ENCODE data around the gene HAUS7. TPM values are rescaled to one million over a fixed set of nuclear protein-coding genes. Genes with fewer than 3 reads are reported as not detected.

The HAUS7 gene
- total RNA-seq, 1 donor from 2014 or later: 13.1 TPM

DNA sequence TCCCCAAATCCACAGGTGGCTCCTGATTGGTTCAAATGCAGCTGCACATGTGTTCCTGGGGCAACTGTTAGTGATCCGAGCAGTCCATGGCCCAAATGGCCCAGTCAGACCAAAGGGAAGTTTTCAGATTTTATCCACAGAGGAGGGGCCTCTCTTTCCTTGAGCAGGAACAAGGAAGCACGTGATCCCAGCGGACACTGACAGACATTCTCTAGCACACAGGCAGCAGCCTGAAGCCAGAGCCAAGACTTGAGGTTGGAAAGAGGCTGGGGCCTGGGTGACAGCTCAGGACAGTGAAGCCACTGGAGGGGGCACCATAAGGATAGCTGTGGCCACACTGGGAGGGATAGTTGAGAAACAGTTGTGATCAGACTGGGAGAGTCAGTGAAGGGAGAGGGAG, 62.6 kb downstream of the HAUS7 start:
- H3K36me3 Mint-ChIP-seq: no peaks in the 10 kb centered on the region
- H3K27me3 ChIP-seq: peaks cover 23% of the 10 kb centered on the region
- H3K27ac ChIP-seq: no peak overlapping the region
- DNase-seq (ENCODE audit: low spot score): no peak
- no peaks in the 10 kb centered on the region for H4K20me1 ChIP-seq (ENCODE audit: low read depth)
- H3K4me1 Mint-ChIP-seq: peaks cover 11% of the 10 kb centered on the region
- no peak overlapping the region for H2AFZ ChIP-seq (replicated peaks)
- H3K4me3 ChIP-seq: no peak overlapping the region
- H3K4me1 ChIP-seq: no peaks in the 10 kb centered on the region
- TF ChIP-seq EZH2 (IDR thresholded peaks at IDR 0.05): no peak
- TF ChIP-seq, protein P1, sequence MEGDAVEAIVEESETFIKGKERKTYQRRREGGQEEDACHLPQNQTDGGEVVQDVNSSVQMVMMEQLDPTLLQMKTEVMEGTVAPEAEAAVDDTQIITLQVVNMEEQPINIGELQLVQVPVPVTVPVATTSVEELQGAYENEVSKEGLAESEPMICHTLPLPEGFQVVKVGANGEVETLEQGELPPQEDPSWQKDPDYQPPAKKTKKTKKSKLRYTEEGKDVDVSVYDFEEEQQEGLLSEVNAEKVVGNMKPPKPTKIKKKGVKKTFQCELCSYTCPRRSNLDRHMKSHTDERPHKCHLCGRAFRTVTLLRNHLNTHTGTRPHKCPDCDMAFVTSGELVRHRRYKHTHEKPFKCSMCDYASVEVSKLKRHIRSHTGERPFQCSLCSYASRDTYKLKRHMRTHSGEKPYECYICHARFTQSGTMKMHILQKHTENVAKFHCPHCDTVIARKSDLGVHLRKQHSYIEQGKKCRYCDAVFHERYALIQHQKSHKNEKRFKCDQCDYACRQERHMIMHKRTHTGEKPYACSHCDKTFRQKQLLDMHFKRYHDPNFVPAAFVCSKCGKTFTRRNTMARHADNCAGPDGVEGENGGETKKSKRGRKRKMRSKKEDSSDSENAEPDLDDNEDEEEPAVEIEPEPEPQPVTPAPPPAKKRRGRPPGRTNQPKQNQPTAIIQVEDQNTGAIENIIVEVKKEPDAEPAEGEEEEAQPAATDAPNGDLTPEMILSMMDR (IDR thresholded peaks at IDR 0.05): no peak
- no peak for TF ChIP-seq EZH2phosphoT487 (IDR thresholded peaks at IDR 0.05)
- no peaks in the 10 kb centered on the region for H3K9me3 ChIP-seq (ENCODE audit: low read depth)
- H3K9me3 Mint-ChIP-seq: peaks cover 31% of the 10 kb centered on the region
- H3K27ac Mint-ChIP-seq: no peak overlapping the region
- H3K79me2 ChIP-seq (ENCODE audit: low read depth): no peaks in the 10 kb centered on the region
- no peaks in the 10 kb centered on the region for H3F3A ChIP-seq (ENCODE audit: low read depth)
- H3K4me2 ChIP-seq: no peak overlapping the region
- H3K27me3 Mint-ChIP-seq (ENCODE audit: insufficient read depth, low read depth): peaks cover 9% of the 10 kb centered on the region
- no peaks in the 10 kb centered on the region for H3K36me3 ChIP-seq
- no peak overlapping the region for H3K9ac ChIP-seq
- H3K4me3 Mint-ChIP-seq: no peak overlapping the region

DNA sequence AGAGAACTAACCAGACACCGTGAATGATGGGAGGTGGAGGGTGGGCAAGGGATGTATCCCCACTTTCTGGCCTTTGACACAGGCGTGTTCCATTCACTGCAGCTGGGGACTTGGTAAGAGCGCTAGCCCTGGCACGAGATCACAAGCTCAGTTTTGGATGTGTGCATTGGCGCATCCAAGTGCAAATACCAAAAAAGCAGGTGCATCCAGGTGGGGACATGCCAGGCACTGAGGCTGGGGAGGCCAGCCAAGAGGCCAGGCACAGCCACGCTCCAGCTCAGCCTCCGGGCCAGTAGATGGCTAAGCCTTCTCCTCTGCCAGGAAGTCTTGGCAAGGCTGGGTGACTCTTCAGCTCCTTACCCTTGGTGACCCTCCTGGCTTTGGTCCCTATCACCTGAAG, 63.5 kb downstream of the HAUS7 start:
- H3K36me3 ChIP-seq: no peaks in the 10 kb centered on the region
- no peak overlapping the region for H3K27ac ChIP-seq
- H3K9ac ChIP-seq: no peak overlapping the region
- no peaks in the 10 kb centered on the region for H3K9me3 ChIP-seq (ENCODE audit: low read depth)
- Mint-ChIP-seq H3K9me3 (peaks cover 32% of the 10 kb centered on the region), H3K27me3 (ENCODE audit: insufficient read depth, low read depth) (peaks cover 8% of the 10 kb centered on the region), H3K36me3 (no peaks in the 10 kb centered on the region), H3K27ac (no peak overlapping the region), H3K4me1 (peaks cover 4% of the 10 kb centered on the region), H3K4me3 (no peak overlapping the region)
- TF ChIP-seq, protein P1 (IDR thresholded peaks at IDR 0.05): no peak
- TF ChIP-seq EZH2phosphoT487 (IDR thresholded peaks at IDR 0.05) (no peak), EZH2 (IDR thresholded peaks at IDR 0.05) (no peak)
- no peaks in the 10 kb centered on the region for H3K4me1 ChIP-seq
- no peaks in the 10 kb centered on the region for H3F3A ChIP-seq (ENCODE audit: low read depth)
- no peaks in the 10 kb centered on the region for H4K20me1 ChIP-seq (ENCODE audit: low read depth)
- H3K4me3 ChIP-seq: no peak overlapping the region
- no peak overlapping the region for H3K4me2 ChIP-seq
- H3K79me2 ChIP-seq (ENCODE audit: low read depth): no peaks in the 10 kb centered on the region
- peaks cover 19% of the 10 kb centered on the region for H3K27me3 ChIP-seq
- no peak overlapping the region for H2AFZ ChIP-seq (replicated peaks)
- no peak for DNase-seq (ENCODE audit: low spot score)

DNA sequence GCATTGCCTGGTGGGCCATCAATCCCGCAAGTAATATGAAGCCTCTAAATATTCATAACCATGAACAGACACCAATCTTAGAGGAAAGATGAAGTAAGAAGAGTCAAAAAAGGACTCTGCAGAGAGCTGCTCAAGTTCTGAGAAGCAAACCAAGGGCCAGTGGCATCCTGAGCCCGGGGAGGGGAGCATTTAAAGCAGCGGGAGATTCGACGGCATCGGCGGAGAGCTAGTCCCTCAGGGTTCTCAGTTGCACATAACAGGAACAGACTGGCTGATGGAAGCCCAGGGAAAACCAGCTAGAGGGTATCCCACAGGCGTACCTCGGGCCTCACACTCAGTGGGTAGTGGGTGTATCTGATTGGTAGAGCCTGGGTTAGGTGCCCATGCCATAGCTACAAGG, 64.4 kb downstream of the HAUS7 start:
- Histone ChIP-seq H3K9me3 (ENCODE audit: low read depth) (no peaks in the 10 kb centered on the region), H3K36me3 (no peaks in the 10 kb centered on the region), H3K79me2 (ENCODE audit: low read depth) (no peaks in the 10 kb centered on the region), H3K4me2 (no peak overlapping the region), H3F3A (ENCODE audit: low read depth) (no peaks in the 10 kb centered on the region), H4K20me1 (ENCODE audit: low read depth) (no peaks in the 10 kb centered on the region), H3K27ac (no peak overlapping the region), H3K4me3 (no peak overlapping the region), H3K4me1 (no peaks in the 10 kb centered on the region), H2AFZ (replicated peaks) (no peak overlapping the region), H3K9ac (no peak overlapping the region), H3K27me3 (peaks cover 10% of the 10 kb centered on the region)
- peaks cover 8% of the 10 kb centered on the region for H3K27me3 Mint-ChIP-seq (ENCODE audit: insufficient read depth, low read depth)
- TF ChIP-seq EZH2phosphoT487 (IDR thresholded peaks at IDR 0.05): no peak
- TF ChIP-seq, protein P1 (IDR thresholded peaks at IDR 0.05): no peak
- TF ChIP-seq EZH2 (IDR thresholded peaks at IDR 0.05): no peak
- peaks cover 3% of the 10 kb centered on the region for H3K4me1 Mint-ChIP-seq
- no peaks in the 10 kb centered on the region for H3K36me3 Mint-ChIP-seq
- DNase-seq (ENCODE audit: low spot score): no peak
- peaks cover 39% of the 10 kb centered on the region for H3K9me3 Mint-ChIP-seq
- H3K27ac Mint-ChIP-seq: no peak overlapping the region
- no peak overlapping the region for H3K4me3 Mint-ChIP-seq
